Glomerular endothelial cell (primary cell): ENCODE measurements around the gene NFIC. TPM values are rescaled to one million over a fixed set of nuclear protein-coding genes. Genes with fewer than 3 reads are reported as not detected.

Experiments used
- DNase-seq: peaks from one replicate; pipeline ENCODE4 v3.0.0-alpha.2; 2011; ENCODE audit warnings: low read depth, low spot score; ENCODE audit errors: extremely low read depth
- total RNA-seq: library from RNA; depleted of rRNA; stranded (reverse); fragments of >200 nt; gene quantifications from 2 replicates; pipeline ENCODE4 v1.2.3, GENCODE V29; 2015

Gene NFIC
- total RNA-seq, 1 donor from 2014 or later, result 48.8 TPM

DNA sequence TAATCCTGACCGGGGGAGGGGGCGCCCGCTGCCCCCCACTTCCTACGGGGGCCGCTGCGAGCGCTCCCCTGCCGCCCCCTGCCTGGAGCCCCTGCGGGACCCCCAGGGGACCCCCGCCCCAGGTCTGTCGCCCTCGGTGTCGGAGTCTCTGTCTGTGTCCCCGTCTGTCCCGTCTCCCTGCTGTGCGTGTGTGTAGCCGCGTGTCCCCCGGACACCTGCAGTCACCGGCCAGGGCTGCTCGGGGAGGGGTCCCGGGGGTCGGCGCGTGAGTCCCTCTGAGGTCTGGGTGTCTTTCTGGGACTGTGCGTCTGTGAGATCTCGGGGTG is 7.7 kb upstream of the NFIC start:
- DNase-seq, result no peak

DNA sequence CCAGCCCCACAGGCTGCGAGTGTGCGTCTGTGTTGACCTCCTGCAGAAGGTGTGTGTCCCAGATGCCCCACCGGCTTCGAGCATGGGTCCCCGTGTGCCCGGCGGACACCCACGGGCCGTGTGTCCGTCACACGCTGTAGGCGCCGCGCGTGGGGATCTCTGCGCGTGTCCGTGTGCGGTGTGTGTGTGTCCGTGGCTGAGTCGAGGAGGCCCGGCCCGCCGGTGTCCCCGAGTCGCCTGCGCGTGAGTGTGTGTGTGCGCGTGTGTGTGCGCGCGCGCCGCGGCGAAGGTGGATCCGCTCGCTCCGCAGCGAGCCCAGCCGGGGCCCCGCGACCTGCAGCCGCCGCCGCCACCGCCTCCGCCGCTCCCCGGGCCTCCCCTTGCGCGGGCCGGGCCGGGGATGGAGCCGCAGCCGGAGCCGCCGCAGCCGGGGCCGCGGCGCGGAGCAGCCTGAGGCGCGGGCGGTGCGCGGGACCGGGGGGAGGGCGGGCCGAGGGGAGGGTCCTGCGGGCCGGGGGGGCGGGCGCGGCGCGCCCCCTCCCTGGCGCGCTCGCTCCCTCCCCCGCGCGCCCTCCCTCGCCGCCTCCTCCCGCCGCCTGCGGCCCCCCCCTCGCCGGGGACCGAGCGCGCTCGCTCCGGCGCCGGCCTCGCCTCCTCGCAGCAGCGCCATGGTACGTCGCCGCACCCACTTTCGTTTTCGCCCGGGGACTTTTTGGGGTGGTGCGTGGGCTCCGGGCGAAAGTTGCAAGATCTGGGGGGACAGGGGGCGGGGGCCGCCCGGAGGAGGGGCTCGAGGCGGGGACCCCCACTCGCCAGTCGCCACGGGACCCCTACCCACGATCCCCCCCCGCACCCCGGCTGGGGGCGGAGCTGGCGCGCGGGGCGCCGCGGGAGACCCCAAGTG is 7.1 kb upstream of the NFIC start:
- DNase-seq, result no peak

DNA sequence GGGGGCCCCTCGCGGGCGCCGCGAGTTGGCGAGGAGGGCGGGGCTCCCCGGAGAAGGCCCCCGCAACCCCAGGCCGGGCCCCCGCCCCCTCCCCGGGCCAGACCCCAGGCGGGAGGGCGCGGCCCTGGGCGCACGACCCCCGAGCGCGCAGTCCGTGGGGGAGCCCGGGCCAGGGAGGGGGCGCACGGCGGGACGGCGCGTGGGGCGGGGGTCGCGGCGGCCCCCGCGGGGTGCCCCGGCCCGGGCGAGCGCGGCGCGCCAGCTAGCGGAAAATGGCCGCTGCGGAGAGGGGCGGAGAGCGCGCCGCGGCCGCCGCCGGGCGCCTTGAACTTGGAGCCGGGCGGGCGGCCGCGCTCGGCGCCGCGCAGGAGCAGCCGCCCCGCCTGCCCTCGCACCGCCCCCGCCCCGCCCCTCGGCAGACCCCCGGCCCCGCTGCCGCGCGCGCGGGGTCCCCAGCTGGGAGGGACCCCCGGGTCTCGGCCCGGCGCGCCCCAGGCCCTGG is 6.4 kb upstream of the NFIC start:
- no peak for DNase-seq

DNA sequence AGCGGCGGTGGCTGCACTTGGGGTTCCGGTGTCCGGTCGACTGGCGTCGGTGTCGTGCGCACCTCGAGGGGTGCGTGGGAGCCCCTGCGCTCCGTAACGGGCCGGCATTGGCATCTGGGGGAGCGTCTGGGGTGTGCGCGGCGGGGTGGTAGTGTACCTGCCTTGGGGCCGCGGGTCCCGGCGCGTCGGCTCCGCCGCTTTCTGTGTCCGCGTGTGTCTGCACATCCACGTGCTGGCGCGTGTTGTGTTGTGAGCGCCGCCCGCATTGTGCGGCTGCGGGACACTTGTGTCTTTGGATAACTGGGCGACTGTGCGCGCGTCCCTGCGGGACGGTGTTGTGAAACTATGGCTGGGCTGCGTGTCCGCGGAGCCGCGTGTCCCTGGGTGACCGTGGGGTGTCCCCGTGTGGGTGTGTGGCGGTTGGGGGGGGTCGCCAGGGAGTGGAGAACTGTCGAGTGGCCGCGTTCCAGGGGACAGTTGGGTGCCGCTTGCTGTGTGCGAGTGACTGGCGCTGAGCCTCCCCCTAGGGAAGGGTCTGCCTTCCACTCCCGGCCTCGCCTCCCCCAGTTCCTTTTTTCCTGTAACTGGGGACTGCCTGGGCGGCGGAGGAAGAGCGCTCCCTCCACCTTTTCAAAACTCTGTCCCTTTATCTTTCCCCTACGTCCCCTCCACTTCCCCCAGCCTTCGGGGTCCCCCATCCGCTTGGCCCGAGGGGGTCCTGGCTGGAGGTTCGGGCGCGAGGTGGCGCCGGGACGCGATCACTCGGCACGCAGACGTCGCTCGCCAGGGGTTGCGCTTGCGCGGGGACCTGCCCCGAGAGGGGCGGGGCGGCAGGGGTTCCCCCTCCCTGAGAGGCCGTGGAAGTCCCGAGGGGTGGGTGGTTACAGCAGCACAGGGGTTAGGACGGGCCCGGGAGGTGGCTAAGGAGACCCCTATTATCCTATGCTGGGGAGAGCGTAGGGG is 5.7 kb upstream of the NFIC start:
- no peak for DNase-seq

DNA sequence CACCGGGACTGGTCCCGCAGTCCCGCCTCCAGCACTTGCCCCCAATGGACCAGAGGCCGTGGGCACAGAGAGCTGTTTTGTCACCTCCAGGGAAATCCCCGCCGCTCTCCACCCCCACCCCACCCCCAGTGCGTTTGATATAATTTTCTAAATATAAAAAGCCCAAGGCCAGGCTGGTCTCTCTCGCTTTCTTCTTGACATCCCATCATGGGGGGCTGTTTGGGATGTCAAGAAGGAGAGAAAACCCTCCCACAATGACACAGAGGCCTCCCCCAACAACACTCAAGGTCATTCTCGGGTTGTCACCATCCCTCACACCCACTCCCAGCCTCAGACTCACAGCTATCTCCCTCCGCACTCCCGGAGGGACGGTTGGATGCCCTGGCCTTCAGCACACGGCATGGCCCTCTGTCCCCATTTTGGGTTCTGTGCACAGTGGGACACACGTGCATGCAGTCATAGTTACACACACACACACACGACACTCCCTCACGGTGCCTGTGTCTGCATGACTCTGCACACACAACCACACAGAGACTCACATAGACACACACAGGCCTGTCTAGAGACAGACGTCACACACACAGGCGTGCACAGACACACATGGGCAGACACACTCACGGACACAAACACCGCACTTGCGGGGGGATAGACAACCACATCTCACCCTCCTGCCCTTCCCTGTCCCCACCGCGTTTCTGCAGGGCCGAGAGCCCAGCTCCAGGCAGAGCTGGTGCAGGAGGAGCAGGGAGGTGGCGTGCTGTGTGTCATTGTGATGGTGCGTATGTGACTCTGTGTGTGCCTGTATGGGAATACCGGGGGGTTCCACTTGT is 4.8 kb upstream of the NFIC start:
- no peak for DNase-seq

DNA sequence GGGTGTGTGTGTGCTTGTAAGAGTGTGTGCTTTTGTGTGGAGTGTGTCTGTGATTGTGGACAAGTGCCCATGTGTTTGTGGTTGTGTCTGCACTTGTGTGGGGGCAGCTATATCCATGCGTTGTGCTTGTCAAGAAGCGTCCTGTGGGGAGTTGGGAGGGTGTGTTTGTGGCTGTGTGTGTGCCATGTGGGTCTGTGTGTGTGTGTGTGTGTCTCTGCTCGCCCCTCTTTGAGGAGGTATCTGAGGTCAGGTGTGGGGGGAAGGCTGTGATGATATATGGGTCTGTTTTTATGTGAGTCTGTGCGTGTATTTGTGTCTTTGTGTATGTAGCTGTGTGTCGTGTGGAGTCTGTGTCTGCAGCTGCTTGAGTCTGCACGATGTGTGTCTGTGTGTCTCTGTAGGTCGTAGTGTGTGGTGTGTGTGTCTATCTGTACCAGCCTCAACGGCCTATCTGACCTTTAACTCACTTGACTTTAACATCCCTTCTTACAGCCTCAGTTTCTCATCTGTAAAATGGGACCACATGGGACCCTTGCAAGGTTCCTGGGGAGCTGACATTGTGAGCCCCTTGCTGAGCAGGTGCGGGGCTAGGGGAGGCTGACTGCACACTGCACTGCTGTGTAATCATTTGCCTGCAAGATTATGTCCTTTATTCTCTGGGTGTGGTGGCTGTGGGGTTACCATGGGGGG is 4.0 kb upstream of the NFIC start:
- no peak for DNase-seq

DNA sequence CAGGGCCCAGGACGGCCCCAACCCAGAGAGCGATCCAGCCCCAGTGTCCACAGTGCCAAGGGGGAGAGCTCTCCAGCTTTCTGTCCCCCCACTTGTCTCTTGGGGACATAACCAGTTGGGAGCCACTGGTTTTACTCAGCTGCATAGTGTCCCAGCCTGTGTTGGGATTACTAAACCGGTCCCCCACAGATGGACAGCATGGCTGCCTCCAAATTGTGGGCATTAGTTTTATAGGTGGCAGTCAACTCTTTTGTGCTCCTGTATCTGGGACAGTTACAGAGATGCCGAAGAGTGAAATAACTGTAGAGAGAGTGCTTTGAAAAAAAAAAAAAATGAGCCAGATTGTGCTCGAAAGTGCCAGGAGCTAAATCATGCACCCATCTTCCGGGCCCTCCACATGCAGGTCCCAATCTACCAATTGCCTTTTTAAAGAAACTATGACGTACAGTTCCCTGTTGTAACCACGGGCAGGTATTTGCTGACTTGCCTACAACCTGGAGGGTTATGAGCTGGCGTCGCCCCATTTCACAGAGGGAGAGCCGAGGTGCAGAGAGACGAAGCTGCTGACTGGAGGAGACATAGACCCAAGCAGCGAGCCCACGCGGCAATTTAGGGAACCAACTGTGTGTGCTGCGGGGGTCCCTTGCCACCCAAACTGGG is 2.4 kb upstream of the NFIC start:
- DNase-seq, result no peak

DNA sequence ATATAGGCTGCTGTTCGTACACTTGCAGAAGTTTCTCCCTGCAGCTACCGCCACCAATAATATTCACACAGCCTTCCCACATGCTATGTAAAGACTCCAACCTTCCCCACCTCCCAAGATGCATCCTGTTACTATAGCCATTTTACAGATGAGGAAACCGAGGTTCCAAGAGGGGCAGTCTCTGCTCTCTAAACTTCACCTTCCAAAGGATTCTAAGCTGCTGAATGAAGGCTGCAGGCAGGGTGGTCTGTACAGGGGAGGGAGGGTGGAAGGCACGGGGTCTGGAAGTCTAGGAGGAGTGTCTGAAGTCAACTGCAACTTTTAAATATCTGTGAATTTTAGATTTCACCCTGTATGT is 1.9 kb upstream of the NFIC start:
- no peak for DNase-seq

DNA sequence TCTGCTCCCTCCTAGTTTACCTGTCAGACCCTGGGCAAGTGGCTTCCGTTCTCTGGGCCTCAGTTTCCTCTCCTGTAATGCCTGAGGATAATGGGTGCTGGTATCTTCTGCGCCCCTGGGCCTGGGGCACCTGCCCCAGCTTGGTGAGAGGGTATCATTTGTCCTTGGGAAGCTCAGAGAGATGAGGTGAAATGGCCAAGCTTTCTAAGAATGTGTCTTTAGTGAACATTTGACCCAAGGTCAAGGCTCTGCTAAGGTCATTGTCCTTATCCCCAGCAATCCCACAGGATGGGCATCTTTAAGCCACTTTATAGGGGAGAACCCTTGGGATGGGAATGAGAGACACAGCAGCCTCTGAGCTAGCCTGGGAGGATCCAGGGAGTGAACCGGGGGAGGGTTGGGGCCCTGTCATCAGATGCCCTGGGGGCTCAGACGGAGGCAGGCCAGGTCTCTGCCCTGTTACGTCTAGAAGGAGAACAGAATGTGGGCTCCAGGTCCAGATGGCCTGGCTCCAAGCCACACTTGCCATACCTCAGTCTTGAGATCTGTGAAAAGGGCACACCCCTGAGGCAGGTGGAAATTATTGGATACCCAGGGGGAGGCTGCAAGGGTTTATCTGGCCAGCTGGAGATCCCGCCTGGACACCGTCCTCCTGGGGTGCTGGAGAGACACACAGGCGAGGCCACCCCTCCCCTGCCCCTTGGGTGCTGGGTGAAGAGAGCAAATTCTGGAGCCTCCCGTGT is 1.1 kb upstream of the NFIC start:
- no peak for DNase-seq

DNA sequence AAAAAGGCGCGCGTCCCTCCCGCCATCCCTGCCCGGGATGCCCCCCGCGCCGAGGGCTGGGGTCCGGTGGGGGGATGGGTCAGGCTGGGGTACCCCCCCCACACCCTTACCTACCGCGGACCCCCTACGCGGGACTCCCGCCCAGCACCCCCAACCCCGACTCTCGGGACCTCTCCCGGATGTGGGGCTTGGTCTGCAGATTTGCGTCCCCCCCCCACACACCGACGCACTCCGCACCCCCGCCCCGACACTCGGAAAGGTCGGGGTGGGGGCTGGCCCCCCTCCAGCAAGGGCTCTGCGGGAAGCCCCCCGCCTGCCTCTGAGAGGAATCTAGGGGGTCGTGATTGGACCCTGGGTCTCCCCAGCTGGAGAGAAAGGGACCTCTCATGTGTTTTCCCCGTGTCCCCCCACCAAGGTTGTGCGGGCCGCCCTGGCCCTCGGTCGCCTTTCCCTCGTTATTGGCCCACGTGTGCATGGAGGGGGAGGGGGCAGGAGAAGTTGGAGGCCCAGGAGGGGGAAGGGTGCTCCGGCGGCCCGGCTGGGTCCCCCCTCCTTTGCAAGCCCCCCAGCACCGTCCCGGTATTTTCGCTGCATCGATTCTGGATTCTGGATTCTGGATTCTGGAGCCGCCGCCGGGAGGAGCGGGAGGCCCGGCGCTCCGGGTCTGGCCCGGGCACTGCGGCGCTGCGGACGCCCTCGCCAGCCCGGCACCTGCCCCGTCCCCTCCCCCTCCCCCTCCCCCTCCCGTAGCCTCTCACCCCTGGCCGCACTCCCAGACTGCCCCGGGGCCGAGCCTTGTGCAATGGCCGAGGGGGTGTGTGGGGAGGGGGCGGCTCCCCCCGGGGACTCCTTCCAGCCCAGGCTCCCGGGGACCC is 607 bp downstream of the NFIC start:
- no peak for DNase-seq

DNA sequence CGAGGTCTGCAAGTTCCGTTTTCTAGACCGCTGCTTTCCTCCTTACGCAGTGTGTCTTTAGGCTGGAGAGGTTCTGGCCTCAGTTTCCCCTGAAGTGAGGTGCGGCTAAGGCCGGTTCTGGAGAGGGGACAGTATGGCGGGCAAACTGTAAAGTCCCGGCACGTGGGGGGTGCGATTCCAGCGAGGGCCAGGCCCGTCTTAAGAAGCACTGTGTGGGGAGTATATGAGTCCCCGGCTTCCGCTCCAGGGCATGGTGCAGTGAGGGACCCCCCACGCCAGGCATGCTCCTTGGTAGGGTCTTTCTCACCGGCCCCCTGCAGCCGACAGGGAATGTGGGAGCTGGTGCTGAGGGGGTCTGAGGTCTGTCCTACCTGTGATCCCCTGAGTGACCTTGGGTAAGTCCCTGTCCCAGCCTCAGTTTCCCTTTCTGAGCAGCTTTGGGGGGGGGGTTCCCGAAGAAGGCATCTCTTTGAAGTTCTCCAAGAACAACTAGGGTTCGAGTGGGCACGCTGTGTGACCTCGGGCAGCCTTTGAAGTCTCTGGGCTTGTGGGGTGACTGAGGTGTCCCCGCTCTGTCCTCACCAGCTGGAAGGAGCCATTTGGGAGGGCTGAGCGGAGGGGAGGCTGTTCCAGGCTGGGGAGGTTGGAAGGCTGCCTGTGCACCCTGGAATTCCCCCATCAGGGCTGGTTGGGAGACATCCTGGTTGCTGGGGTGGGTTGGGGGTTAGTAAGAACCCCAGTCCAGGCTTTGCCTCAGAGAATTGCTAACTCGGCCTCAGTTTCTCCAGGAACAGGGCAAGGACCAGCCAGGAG is 1.5 kb downstream of the NFIC start:
- DNase-seq, result no peak

DNA sequence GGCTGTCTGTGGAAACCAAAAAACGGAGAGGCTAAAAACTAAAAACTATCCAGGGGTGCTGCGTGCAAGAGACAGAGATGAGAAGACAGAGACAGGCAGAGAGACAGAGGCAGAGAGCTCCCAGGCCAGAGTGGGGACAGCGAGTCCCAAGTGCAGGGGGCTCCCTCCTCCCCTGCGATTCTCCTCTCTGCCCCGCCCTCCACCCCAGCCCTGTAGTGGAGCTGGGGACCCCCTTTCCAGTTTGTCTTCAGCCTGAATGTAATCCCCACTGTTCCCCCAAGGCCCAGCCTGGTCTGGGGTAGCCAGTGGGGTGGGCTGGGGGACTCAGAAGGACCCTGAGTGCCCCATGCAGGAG is 2.0 kb downstream of the NFIC start:
- no peak for DNase-seq

DNA sequence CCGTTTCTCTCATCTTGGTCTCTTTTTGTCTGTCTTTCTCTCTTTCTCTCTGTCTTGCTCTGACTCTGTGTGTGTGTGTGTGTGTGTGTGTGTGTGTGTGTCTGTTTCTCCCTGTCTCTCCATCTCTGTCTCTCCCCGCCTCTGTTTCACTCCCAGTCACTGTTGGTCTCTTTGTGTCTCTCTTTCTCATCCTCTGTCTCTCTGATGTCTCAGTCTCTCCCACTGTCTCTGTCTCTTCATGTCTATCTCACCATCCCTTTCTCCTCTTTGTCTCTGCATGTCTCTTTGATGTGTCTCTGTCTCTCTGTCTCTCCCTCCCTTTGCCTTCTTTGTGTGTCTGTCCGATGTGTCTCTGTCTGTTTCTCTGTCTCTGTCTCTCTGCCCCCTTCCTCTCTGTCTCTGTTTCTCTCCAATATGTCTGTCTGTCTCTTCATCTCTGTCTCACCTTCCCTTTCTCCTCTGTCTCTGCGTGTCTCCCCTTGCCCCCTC is 2.5 kb downstream of the NFIC start:
- no peak for DNase-seq

DNA sequence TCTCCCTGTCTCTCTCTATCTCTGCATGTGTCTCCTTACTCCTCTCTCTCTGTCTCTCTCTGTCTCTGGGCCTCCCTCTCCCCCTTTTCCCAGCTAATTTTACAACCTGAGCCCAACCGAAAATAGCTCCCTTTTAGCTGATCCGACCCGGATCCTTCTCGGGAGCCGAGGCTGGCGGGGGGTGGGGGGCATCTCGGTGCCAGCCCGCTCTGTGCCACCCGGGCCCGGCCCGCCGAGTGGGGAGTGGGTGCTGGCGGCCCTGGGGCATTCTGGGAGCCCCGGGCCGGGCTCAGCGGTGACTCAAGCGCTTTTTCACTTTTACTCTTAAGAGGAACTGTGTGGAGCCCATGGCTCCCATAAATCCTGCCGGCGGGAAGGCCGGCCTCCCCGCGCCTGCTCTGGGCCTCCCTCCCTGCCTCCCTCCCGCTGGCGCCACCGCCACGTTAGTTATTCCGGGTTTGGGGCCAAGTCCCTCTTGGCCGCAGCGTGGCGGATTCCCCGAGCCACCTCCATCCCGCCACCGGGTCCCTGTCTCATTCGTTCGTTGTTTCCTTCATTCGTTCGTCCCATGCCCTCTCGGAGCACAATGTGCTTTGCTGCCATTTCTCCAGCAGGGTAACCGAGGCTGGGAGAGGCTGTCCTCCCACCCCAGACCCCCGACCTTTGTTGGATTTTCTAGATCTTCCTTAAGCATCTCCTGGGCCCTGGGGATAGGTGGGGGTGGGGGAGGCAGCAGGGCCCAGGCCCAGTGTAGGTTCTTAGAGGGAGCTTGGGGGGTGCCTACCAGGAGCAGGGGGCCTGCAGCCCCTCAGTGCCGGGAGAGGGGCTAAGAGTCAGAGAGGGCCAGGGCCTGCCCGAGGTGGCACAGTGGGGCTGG is 3.2 kb downstream of the NFIC start:
- DNase-seq, result no peak

DNA sequence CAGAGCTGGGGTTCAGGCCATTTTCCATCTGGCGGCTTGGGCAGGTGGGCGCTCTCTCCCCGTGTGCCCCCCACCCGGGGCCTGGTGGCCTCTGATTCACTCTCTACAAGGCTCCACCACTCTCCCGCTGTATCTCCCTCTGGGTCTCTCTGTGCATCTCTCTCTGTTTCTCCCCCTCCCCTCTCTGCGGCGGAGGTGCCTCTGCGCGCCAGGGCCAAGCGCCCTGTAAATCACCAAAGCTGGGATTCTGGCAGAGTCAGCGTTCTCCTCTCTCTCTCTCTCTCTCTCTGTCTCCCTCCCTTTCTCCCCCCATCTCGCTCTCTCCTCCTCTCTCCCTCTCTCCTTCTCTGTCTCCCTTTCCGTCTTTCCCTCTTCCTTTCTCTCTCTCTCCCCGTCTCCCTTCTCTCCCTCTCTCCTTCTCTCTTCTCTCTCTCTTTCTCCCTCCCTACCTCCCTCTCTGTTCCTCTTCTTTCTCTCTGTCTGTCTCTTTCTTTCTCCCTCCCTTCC is 3.9 kb downstream of the NFIC start:
- no peak for DNase-seq
